Measurements from ENCODE around the gene TCF4.

- TF ChIP-seq CTCF (conservative IDR thresholded peaks at IDR 0.05; ENCODE audit: low read length) (no peak), EZH2phosphoT487 (IDR thresholded peaks at IDR 0.05; ENCODE audit: borderline replicate concordance, low read depth, low read length) (no peak)
Observed at GRCh38 chr18:55455938-55456337, 132.1 kb downstream of the TCF4 start.

Data from OCI-LY7 (cell line).